GM20431 (cell line): ENCODE data around the gene FAM13A.
"Not testable (repeated sequence)": the region's sequence is repeated elsewhere in the genome, so short reads cannot be mapped to it uniquely, and the experiment has no call there.

Experiments
- in situ Hi-C: fragments of 300-500 bp; cut with MseI, MboI; formaldehyde crosslinking; loops from one replicate; pipeline ENCODE4 v1.15.0; 2020; ENCODE audit warnings: low sequenced_read_pairs; ENCODE audit not compliant: unreplicated experiment

Gene FAM13A

GRCh38 chr4:88967883-88968331 lies 89.1 kb downstream of the FAM13A start:
- in situ Hi-C loops, result no loop called here

- in situ Hi-C loops, result no loop called here
Measured at GRCh38 chr4:88965053-88965452, 91.9 kb downstream of the FAM13A start.

DNA sequence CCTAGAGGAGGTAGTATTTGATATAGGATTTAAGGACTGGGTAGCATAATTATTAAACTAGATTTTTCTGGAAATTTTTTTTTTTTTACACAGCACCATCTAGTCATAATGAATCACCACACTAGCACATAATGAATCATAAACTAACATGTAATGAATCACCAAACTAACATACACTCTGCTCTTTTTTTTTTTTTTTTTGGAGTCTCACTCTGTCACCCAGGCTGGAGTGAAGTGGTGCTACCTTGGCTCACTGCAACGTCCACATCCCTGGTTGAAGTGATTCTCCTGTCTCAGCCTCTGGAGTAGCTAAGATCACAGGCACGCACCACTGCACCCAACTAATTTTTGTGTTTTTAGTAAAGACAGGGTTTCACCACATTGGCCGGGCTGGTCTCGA lies 92.5 kb downstream of the FAM13A start:
- in situ Hi-C loops, result no loop called here

DNA sequence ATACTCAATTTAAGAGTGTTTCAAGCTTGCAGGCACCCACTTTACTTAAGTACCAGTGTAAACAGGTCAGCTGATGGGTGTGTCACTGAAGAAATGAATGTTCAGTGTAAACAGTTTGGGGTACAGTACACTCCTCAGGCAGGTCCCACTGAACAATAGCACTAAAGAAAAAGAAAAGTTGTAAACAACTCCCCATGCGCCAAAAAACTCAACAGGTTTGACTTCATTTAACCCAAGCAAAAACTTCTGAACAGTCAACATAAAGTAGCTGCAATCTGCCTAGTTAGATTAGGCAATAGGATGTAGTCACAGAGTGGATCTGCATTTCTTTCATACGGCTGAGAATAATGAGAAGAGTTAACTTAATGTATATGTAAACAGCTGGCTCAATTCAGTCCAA lies 93.2 kb downstream of the FAM13A start:
- in situ Hi-C loops, result no loop called here

- in situ Hi-C loops, result no loop called here
Measured at GRCh38 chr4:88962396-88962795, 94.6 kb downstream of the FAM13A start.

DNA sequence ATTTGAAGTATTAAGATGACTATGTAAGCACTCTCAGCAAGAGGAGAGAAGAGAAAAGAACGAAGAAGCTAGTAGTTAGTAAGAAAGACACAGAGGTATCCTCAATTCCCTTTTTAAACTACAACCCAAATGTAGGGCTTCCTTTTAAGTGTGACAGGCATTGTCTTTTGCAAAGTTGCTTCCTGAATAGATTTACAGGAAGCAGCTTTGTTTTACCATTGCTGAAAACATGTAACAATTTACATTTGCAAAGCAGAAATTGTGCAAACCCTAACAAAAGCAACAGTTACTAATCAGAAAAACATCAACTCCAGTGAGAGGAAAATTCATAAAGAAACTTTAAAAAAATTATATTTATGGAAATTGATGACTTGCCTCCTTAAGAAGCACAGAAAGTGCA lies 96.4 kb downstream of the FAM13A start:
- in situ Hi-C loops, result no loop called here

- in situ Hi-C loops, result no loop called here
Measured at GRCh38 chr4:88958080-88958479, 98.9 kb downstream of the FAM13A start.

DNA sequence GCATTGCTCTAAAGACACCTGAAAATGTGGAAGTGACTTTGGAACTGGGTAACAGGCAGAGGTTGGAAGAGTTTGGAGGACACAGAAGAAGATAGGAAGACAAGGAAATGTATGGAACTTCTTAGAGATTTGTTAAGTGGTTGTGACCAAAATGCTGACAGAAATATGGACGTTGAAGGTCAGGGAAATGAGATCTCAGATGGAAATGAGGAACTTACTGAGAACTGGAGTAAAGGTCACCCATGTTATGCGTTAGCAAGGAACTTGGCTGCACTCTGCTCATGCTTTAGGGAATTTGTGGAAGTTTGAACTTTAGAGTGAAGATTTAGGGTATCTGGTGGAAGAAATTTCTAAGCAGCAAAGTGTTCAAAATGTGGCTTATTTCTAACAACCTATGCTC lies 99.4 kb downstream of the FAM13A start:
- in situ Hi-C loops, result no loop called here

- in situ Hi-C loops, result no loop called here
Measured at GRCh38 chr4:88955580-88956380, 101.2 kb downstream of the FAM13A start.

DNA sequence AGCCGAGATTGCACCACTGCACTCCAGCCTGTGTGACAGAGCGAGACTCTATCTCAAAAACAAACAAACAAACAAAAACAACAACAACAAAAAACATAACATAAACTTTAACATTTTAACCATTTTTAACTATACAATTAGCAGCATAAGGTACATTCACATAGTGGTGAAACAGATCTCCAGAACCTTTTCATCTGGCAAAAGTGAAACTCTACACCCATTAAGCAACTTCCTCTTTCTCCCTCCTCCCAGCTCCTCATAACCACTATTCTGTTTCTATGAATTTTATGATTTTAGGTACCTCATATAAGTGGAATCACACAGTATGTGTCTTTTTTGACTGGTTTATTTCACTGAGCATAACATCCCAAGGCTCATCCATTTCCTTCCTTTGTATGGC lies 103.6 kb downstream of the FAM13A start:
- in situ Hi-C loops, result no loop called here

DNA sequence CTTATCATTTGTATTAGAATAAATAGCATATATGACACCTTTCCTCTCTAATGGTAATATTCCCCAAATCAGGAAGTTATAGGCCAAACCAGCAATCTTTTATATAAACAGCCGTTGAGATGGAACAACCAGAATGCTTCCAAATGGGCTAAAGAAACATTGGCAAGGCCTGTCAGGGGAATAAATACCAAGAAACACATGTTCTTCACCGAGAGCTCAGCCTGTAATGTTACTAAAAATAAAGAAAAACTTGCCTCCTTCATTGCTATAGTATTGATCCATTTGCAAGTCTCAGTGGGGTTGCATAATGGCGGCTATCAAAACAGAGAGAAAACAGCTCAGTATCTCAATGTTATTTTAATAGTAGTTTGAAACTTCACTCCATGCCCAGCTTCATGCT lies 104.9 kb downstream of the FAM13A start:
- in situ Hi-C loops, result no loop called here

DNA sequence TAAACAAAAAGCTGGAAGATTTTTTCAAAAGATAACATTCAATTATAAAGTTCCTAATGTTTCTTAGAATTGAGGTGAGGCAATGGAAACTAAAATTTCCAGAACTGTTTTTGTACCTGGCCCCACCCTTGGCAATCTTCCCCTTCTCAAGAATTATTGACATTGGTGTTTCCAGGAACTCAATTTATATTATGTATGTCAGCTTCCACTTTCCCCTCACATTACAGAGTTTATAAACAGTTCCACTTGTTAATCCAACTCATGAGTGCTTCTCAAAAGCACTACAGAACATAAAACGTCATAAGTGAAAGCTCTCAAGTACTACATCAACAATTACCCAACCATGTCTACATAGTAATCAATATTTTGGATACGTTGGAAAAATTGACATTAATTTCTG lies 107.4 kb downstream of the FAM13A start:
- in situ Hi-C loops, result no loop called here

DNA sequence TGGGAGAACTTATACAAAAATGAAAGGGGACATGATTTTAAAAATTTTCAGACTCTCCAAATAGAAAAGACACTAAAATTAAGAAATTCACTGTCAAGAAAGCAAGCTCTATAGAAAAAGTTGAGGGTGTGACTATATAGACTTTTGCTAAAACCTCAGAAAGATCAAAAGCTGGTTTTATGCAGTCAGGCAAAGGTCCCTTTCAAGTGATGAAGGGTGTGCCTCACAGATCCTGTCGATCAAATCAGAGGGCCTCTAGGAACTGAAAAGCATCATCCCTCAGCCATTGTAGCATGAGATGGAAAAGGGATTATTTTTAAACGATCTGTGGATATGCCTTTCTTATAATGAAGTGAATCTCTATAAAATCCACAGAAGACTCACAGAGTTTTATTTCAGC lies 116.5 kb downstream of the FAM13A start:
- in situ Hi-C loops, result no loop called here

DNA sequence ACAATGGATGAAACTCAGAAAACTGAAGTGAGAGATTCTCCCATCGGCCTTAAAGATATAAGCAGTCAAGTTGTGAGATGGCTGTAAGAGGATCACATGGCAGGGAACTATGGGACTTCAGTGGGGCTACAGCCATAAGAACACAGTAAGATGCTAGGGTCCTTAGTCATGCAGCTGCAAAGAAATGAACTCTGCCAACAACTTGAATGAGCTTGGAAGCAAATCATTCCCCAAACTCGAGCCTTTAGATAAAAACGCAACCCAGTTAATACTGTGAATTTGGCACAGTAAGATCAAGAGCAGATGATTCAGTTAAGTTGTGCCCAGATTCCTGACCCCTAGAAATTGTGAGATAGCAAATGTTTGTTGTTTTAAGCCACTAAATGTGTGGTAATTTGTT lies 117.3 kb downstream of the FAM13A start:
- in situ Hi-C loops, result no loop called here

GRCh38 chr4:88938138-88938537 lies 118.8 kb downstream of the FAM13A start:
- in situ Hi-C loops, result no loop called here

GRCh38 chr4:88937081-88937480 lies 119.9 kb downstream of the FAM13A start:
- in situ Hi-C loops, result no loop called here

DNA sequence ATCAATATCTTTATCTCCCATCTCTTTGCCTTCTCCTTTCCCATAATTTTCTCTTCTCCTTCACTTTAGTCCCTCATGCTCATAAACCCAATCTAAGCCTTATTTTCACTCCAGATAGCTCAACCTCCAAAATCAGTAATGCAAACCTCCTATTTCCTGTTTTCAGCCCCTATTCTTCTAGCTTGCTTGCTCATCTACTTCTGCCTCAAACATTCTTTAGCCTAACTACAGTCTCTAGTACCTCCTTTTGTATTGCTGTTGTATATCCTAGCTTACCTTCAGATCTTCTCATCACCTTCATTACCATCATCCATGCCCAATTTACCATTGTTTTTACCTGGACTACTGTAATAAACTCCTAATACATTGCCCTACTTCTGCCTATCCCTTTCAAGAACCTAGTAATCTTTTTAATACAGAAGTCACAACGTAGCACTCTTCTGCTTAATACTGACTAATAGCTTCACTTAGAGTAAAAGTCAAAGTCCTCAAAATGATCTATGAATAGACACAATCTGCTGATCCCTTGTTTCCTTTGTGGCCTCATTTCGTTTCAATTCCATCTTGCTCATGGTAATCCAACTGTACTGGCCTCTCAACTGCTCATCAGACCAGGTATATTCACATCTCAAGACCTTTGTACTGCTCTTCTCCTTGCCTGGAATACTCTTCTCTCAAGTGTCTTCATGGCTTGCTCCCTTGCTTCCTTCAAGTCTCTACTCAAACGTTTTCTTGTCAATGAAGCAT lies 123.4 kb downstream of the FAM13A start:
- in situ Hi-C loops, result no loop called here

- in situ Hi-C loops, result no loop called here
Measured at GRCh38 chr4:88928852-88929251, 128.1 kb downstream of the FAM13A start.

DNA sequence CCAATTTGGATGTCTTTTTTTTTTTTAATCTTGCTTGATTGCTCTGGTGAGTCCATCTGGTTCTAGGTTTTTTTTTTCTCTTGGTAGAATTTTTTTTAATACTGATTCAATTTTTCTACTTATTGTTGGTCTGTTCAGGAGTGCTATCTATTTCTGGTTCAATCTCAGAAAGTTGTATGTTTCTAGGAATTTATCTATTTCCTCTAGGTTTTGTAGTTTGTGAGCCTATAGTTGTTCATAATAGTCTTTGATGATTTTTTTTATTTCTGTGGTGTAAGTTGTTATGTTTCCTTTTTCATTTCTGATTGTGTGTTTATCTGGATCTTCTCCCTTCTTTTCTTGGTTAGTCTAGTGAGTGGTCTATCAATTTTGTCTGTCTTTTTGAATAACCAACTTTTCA lies 129.6 kb downstream of the FAM13A start:
- in situ Hi-C loops, result no loop called here

DNA sequence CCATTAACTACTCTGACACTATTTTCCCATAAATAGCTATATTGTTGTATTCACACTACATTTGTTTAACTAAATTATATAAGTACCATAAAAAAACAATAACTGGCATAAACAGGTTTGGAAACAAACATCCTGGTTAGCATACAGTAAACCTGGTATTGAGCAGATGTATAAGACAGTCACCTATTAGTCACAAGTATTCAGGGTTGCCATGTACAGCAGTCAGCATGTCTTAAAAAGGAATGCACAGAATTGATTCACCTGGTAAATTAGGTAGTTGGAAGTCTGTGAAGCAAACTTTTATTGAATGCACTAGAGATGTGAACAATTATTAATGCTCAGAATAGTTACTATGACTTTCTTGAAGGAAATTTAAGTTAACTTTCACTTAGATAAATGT lies 137.9 kb downstream of the FAM13A start:
- in situ Hi-C loops, result no loop called here

- in situ Hi-C loops, result not testable (repeated sequence)
Measured at GRCh38 chr4:88913181-88913580, 143.8 kb downstream of the FAM13A start.
